Inflammatory macrophage treated with lipopolysaccharide for 4 hours (primary cell): Measurements from ENCODE around the gene CLEC4D.
"Not testable (repeated sequence)": the region's sequence is repeated elsewhere in the genome, so short reads cannot be mapped to it uniquely, and the experiment has no call there.

Source experiments
- DNase-seq: peaks from one replicate; pipeline ENCODE4 v3.0.0-alpha.2; 2020

Gene CLEC4D

GRCh38 chr12:8537820-8538219 is 24.5 kb downstream of the CLEC4D start:
- DNase-seq = not testable (repeated sequence)

GRCh38 chr12:8540831-8541230 is 27.5 kb downstream of the CLEC4D start, which contains the start of gene CLEC4E:
CLEC4E (minus strand) TSS chr12:8540905; CDS start chr12:8540797, 108 bp downstream.
- peak; percentile 98 for DNase-seq

- peak; percentile 53 for DNase-seq
Observed at GRCh38 chr12:8541562-8541961, 28.3 kb downstream of the CLEC4D start.

- DNase-seq = peak; percentile 80
Observed at GRCh38 chr12:8544295-8544694, 31.0 kb downstream of the CLEC4D start.

- peak; percentile 45 for DNase-seq
Observed at GRCh38 chr12:8546591-8546990, 33.3 kb downstream of the CLEC4D start.

- no peak for DNase-seq
Observed at GRCh38 chr12:8547645-8548044, 34.3 kb downstream of the CLEC4D start.

- DNase-seq = no peak
Observed at GRCh38 chr12:8548192-8548591, 34.9 kb downstream of the CLEC4D start.

- DNase-seq = no peak
Observed at GRCh38 chr12:8549381-8549780, 36.1 kb downstream of the CLEC4D start.

- no peak for DNase-seq
Observed at GRCh38 chr12:8553088-8553627, 39.9 kb downstream of the CLEC4D start.

GRCh38 chr12:8554451-8555195 is 41.3 kb downstream of the CLEC4D start:
- peak; percentile 45 for DNase-seq

- peak; percentile 66 for DNase-seq
Observed at GRCh38 chr12:8556531-8557097, 43.3 kb downstream of the CLEC4D start.

- no peak for DNase-seq
Observed at GRCh38 chr12:8559676-8560075, 46.4 kb downstream of the CLEC4D start.

- no peak for DNase-seq
Observed at GRCh38 chr12:8561011-8561410, 47.7 kb downstream of the CLEC4D start.

GRCh38 chr12:8562310-8562709 is 49.0 kb downstream of the CLEC4D start:
- no peak for DNase-seq

GRCh38 chr12:8563356-8563755 is 50.1 kb downstream of the CLEC4D start:
- no peak for DNase-seq

GRCh38 chr12:8564656-8565055 is 51.4 kb downstream of the CLEC4D start:
- no peak for DNase-seq

- peak; percentile 86 for DNase-seq
Observed at GRCh38 chr12:8566052-8566451, 52.7 kb downstream of the CLEC4D start.

GRCh38 chr12:8566525-8566924 is 53.2 kb downstream of the CLEC4D start:
- DNase-seq = peak; percentile 49
